T-helper 17 cell (primary cell): ENCODE measurements around the gene ADTRP. TPM values are rescaled to one million over a fixed set of nuclear protein-coding genes. Genes with fewer than 3 reads are reported as not detected.

Experiments used
- ATAC-seq: fragments of 150-1000 bp; cut with Tn5 transposase; 2 replicates; pipeline ENCODE4 v1.10.0; 2021; ENCODE audit warnings: mild to moderate bottlenecking, moderate library complexity
- DNase-seq, 3 donors: peaks; one replicate each; pipeline versions ENCODE4 v3.0.0 to v3.0.0-alpha.2; 2020 to 2021
- H3K9me3 ChIP-seq: one replicate; pipeline ENCODE4 v1.7.0; 2013; ENCODE audit warnings: low read length, mild to moderate bottlenecking; ENCODE audit not compliant: control insufficient read depth, poor library complexity, severe bottlenecking
- H3K27ac Mint-ChIP-seq: one replicate; pipeline ENCODE4 v1.8.0; 2022; ENCODE audit warnings: mild to moderate bottlenecking, moderate library complexity, mixed read lengths
- H3K27me3 Mint-ChIP-seq: one replicate; pipeline ENCODE4 v1.8.0; 2022; ENCODE audit warnings: mixed read lengths
- H3K36me3 Mint-ChIP-seq: one replicate; pipeline ENCODE4 v1.8.0; 2022; ENCODE audit warnings: low read depth, mixed read lengths
- H3K4me1 Mint-ChIP-seq: one replicate; pipeline ENCODE4 v1.8.0; 2022; ENCODE audit warnings: mild to moderate bottlenecking, mixed read lengths
- H3K4me3 Mint-ChIP-seq: one replicate; pipeline ENCODE4 v1.8.0; 2022; ENCODE audit warnings: mild to moderate bottlenecking, moderate library complexity, mixed read lengths
- total RNA-seq, 4 donors: library from RNA in 2 of 4; stranded (reverse) in 2 of 4; gene quantifications; one replicate each; pipeline ENCODE4 v1.2.3 and lab custom pipeline; 2022 to 2026

ADTRP gene
- total RNA-seq, 2 donors from 2014 or later = 24.6 to 43.4 TPM

DNA sequence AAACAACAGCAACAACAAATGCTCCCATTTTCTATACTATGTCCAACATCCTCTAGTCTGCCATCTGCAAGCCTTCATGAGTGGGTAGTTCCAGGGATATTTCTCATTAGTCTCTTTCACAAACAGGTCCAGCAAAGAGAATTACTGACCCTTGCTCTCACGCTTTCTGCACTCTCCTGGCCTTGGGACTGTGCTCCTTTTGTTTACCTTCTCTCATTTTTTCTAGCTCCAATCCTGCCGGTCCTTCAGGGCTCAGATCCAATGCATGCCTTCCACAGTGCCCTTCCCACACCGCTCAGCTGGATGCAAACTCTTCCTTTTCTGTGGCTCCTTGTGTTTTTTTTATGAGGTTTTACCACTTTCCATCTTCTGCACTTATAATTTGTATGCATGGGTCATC lies 47.2 kb downstream of the ADTRP start:
- no peak for ATAC-seq
- peak overlapping the region; percentile 3 for H3K4me3 Mint-ChIP-seq
- H3K27ac Mint-ChIP-seq = peak overlapping the region; percentile 46
- peaks cover 5% of the 10 kb centered on the region for H3K27me3 Mint-ChIP-seq
- no peak for DNase-seq
- peaks cover 4% of the 10 kb centered on the region for H3K36me3 Mint-ChIP-seq
- peaks cover 36% of the 10 kb centered on the region for H3K4me1 Mint-ChIP-seq
- H3K9me3 ChIP-seq = no peaks in the 10 kb centered on the region

DNA sequence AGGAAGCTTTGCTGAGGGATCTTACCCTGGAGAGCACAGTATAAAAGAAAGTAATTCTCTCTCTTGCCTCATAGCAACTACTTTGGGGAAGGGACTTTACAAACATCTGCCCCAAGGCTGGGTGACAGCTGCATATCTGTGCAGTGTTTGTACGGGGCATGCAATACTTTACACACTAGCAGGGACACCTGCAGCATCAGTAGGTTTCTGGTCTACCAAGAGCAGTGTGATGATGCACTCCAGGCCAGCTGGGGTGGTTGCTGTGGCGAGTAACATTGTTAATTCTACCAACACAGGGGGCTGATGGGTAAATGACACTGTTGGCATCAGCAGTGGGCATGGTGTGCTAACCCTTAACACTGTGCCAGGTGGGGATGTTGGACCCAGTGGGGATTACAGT lies 48.0 kb downstream of the ADTRP start:
- no peaks in the 10 kb centered on the region for H3K27me3 Mint-ChIP-seq
- ATAC-seq (peak; percentile 21), DNase-seq (no peak)
- H3K36me3 Mint-ChIP-seq = peaks cover 4% of the 10 kb centered on the region
- H3K9me3 ChIP-seq = no peaks in the 10 kb centered on the region
- H3K4me1 Mint-ChIP-seq = peaks cover 42% of the 10 kb centered on the region
- no peak overlapping the region for H3K4me3 Mint-ChIP-seq
- peak overlapping the region; percentile 98 for H3K27ac Mint-ChIP-seq

DNA sequence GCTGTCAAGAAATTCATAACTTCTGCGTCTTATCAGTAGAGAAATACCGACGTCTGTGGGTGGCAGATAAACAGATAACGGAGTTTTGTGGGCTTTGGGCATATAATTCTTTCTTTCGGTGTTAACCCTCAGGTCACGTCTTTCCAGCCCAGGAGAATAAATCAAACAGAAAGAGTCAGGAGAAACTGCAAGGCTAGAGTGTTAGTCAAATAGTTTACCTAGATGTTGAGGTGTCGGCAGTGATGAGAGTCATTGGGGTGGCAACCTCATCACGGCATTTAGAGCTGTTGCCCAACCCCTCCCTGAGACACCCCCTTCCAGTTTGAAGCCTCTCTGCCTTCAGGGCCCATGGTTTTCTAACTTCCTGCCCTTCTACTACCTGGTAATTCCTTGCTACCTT lies 49.5 kb downstream of the ADTRP start:
- ATAC-seq (peak; percentile 60), DNase-seq (no peak)
- no peaks in the 10 kb centered on the region for H3K9me3 ChIP-seq
- H3K4me1 Mint-ChIP-seq = peaks cover 53% of the 10 kb centered on the region
- H3K36me3 Mint-ChIP-seq = peaks cover 4% of the 10 kb centered on the region
- peak overlapping the region; percentile 90 for H3K4me3 Mint-ChIP-seq
- H3K27me3 Mint-ChIP-seq = no peaks in the 10 kb centered on the region
- peak overlapping the region; percentile 98 for H3K27ac Mint-ChIP-seq

DNA sequence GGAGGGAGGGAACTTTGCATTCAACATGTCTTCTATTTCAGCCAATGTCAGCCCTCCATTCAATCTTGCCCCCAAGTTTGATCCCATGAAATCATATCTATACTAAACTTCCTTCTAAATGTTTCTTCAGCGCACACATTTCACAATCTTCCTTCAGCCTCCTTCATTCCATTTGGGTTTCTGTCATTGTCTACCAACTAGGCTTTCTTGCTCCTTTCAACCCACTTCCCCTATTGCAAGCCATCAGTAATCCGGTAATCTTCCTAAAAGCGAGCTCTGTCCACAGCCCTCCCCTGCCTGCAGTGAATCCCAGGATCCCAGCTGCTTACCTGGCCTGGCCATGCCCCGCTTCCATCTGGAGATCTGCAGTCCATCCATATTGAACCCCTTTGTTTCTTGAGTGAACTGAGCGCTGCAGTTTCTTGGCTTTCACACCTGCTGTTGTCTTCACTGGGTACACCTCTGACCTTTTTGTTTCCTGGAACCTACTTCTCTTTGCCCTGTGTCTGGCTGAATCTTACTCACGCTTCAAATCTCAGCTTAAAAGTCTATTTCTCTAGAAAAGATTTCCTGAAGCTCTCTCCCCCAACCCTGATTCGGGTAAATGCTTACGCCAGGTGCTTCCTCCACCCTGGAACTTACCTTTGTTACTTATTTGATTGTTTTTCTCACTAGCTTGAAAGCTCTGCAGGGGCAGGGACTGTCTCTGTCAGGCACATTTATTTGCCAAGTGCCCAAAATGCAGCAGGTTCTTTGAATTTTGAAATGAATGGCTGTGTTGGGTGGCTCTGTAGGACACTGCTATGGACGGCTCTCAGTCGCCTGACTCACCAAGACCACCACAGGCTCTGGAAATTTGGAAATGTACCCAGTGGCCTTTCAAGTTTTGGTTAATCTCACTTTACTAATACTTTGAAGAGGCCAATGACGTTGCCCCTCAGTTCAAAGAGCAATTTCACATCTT lies 50.3 kb downstream of the ADTRP start:
- Mint-ChIP-seq H3K4me3 (peak overlapping the region; percentile 90), H3K27ac (peak overlapping the region; percentile 98)

DNA sequence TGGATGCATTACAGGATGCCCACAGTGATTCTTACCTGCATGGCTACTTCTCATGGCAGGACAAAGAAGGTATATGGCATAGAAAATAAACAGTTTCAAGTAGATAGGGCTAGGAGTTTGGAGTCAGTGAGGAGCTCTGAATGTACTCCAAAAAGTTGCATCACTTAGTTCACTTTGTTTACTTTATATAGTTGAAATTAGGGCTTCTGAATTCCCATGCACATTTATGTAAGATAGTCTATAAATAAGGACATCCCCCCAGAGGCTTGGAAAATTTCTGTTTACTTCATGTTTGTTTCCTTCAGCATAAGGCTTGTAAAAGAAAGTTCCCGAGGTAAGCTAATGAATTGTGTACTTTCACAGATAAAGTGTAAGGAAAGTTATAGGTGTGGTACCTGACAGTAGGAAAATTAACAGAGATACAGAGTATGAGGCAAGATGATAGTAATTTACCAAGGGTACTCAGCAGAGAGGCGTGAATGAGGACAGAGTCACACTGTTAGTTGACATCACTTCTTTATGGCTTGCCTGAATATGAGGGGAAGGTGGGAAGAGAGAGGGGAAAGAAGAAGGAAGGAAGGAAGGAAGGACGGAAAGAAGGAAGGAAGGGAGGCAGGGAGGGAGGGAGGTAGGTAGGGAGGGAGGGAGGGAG lies 51.1 kb downstream of the ADTRP start:
- H3K9me3 ChIP-seq = no peaks in the 10 kb centered on the region
- H3K27me3 Mint-ChIP-seq = no peaks in the 10 kb centered on the region
- peak overlapping the region; percentile 98 for H3K27ac Mint-ChIP-seq
- ATAC-seq (no peak), DNase-seq (no peak)
- H3K4me1 Mint-ChIP-seq = peaks cover 63% of the 10 kb centered on the region
- H3K4me3 Mint-ChIP-seq = peak overlapping the region; percentile 90
- peaks cover 4% of the 10 kb centered on the region for H3K36me3 Mint-ChIP-seq

More for the DNA sequence above, 50.3 kb downstream of the ADTRP start:
- DNase-seq (no peak), ATAC-seq (peak; percentile 64)
- H3K36me3 Mint-ChIP-seq = peaks cover 4% of the 10 kb centered on the region
- H3K27me3 Mint-ChIP-seq = no peaks in the 10 kb centered on the region
- peaks cover 57% of the 10 kb centered on the region for H3K4me1 Mint-ChIP-seq
- no peaks in the 10 kb centered on the region for H3K9me3 ChIP-seq

DNA sequence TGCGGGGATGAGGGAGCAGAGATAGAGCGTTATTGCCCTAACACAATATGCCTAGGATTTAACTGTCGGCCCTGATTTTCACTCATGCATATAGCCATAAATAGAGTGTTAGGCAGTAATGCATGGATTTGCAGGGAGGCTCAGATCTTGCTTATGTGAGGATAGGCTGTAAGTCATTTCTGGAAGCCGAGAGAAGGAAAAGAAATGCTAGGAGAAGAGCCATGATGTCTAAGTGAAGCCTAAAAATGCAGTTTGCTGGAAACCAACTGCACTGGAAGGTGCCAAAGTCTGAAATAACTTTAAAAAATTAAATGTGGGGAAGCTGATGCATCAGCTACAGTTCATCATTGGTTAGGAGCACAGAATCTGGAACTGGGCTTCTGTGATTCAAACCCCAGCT lies 54.3 kb downstream of the ADTRP start:
- H3K4me3 Mint-ChIP-seq = peak overlapping the region; percentile 89
- ATAC-seq = no peak
- peak overlapping the region; percentile 98 for H3K27ac Mint-ChIP-seq

DNA sequence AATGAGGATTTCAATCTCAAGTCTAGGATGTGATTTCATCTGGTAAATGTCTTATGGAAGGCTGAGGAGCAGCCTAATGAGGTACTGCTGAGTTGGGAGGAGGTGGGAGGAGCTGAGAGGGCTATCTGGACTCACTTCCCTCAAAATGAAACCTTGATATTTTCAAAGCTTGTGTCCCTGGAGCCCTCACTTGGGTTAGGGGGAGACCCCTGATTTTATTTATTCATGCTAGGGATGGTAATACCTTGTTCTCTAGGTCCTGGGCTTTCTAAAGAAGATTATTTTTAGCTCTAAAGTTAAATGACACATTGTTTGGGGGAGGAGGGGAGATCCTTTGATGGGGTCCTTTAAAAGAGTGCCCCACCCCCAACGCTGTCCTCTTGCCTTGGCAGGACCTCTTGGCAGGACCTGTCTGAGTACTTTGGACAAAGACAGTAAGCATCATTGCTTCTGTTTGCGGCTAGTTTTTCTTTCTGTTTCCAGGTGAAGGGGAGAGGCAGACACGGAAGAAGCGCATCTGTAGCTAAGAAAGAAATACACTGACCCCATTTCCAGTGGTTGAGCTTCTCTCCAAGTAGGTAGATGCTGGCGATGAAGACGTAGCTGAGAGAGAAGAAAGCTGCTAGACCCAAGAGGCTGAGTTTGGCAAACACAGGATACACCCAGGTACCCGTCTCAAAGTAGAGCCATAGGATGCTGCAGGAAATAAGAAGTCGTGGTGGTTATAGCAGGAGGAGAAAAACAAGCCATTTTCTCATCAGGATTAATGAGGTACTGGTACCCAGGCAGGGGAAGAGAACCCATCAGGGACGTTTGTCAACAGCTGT lies 55.6 kb downstream of the ADTRP start:
- peaks cover 8% of the 10 kb centered on the region for H3K36me3 Mint-ChIP-seq
- peak overlapping the region; percentile 89 for H3K4me3 Mint-ChIP-seq
- H3K4me1 Mint-ChIP-seq = peaks cover 41% of the 10 kb centered on the region
- peak overlapping the region; percentile 98 for H3K27ac Mint-ChIP-seq
- no peaks in the 10 kb centered on the region for H3K9me3 ChIP-seq
- no peaks in the 10 kb centered on the region for H3K27me3 Mint-ChIP-seq
- DNase-seq (no peak), ATAC-seq (peak; percentile 70)

More for the DNA sequence above, 54.3 kb downstream of the ADTRP start:
- peaks cover 54% of the 10 kb centered on the region for H3K4me1 Mint-ChIP-seq
- H3K36me3 Mint-ChIP-seq = peaks cover 11% of the 10 kb centered on the region
- H3K27me3 Mint-ChIP-seq = no peaks in the 10 kb centered on the region
- no peaks in the 10 kb centered on the region for H3K9me3 ChIP-seq
- no peak for DNase-seq

DNA sequence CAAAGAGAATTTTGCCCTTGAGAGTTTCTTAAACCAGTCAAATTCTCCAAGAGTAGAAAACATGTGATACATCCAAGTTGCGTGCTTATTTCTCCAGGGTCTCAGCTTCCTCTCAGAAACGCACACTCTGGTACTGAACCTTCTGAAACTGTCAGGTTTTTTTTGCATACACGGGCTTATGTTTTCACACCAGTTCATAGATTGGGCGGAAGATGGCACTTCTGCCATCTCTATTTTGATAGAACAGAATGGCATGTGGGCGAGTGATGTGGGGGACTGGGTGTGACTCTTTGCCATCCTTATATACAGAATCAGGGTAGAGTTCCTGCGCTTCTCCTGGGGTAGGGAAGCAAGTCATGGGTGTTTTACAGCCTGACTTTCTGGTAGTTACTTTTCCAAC lies 56.4 kb downstream of the ADTRP start:
- DNase-seq (no peak), ATAC-seq (peak; percentile 69)
- peaks cover 10% of the 10 kb centered on the region for H3K36me3 Mint-ChIP-seq
- no peaks in the 10 kb centered on the region for H3K27me3 Mint-ChIP-seq
- H3K4me3 Mint-ChIP-seq = peak overlapping the region; percentile 89
- H3K9me3 ChIP-seq = no peaks in the 10 kb centered on the region
- H3K4me1 Mint-ChIP-seq = peaks cover 37% of the 10 kb centered on the region
- H3K27ac Mint-ChIP-seq = peak overlapping the region; percentile 98

DNA sequence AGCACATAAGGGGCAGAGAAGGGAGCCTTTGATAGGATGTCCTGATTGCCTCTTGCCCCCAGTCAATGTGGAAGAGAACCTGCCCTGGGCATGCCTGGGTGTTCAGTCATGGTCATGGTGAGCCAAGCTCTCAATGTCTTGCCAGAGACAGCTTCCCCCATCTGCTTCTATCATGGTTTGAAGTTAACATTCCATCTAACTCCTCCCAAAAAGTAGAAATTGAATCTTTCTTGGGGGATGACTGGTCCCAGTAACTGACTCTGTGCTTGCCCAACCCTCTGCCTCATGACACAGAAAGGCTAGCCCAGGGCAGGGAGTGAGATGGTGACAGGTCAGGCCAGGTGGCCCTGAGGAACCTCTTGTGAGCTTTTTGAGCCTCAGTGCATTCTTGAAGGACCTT lies 60.1 kb downstream of the ADTRP start:
- Mint-ChIP-seq H3K4me1 (peaks cover 40% of the 10 kb centered on the region), H3K27me3 (no peaks in the 10 kb centered on the region), H3K36me3 (peaks cover 10% of the 10 kb centered on the region), H3K27ac (peak overlapping the region; percentile 43), H3K4me3 (no peak overlapping the region)
- no peaks in the 10 kb centered on the region for H3K9me3 ChIP-seq
- DNase-seq = no peak
- ATAC-seq = no peak

DNA sequence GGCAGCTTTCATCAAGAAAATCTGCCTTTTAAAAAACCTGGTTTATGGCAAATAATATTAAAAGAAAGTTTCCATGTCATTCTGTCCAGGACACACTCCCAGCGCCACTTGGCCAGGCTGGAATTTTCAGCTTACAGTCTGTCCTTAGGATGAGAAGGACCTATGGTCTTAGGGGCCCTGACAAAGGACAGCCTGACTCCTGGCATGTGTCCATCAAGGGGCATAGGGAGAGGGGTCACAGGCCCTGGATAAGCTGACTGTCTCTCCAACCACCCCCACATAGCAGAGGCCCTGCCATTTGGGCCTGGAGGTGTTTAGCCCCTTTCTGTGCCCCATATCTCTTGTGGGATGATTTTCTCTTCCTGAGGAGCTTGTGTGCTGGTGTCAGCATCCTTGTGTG lies 60.6 kb downstream of the ADTRP start:
- peak overlapping the region; percentile 43 for H3K27ac Mint-ChIP-seq
- H3K9me3 ChIP-seq = no peaks in the 10 kb centered on the region
- no peak overlapping the region for H3K4me3 Mint-ChIP-seq
- DNase-seq (no peak), ATAC-seq (no peak)
- H3K27me3 Mint-ChIP-seq = no peaks in the 10 kb centered on the region
- H3K4me1 Mint-ChIP-seq = peaks cover 39% of the 10 kb centered on the region
- H3K36me3 Mint-ChIP-seq = peaks cover 10% of the 10 kb centered on the region

DNA sequence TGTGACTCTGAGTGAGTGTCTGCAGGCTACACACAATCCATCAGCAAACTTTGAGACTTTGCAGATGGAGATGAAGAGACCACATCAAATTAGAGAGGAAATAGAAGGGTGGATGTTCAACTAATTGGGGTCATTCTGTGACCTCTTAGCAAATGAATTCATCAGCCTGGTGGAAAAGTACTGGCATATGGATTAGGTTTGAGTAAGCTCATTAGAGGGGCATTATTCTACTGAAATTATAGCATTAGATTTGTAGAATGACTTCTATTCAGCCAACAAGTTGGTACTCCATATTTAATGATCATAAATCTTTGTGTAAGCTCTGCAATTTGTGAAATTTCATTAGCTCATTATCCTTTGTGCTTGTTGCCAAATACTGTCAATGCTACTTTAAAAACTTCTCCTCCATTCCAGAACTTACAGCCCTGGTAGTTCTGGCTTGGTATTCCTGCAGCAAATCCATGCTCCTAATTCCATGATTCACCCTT lies 63.8 kb downstream of the ADTRP start:
- H3K27ac Mint-ChIP-seq = peak overlapping the region; percentile 99
- ATAC-seq (no peak), DNase-seq (no peak)
- H3K9me3 ChIP-seq = no peaks in the 10 kb centered on the region
- peaks cover 5% of the 10 kb centered on the region for H3K36me3 Mint-ChIP-seq
- no peaks in the 10 kb centered on the region for H3K27me3 Mint-ChIP-seq
- peak overlapping the region; percentile 74 for H3K4me3 Mint-ChIP-seq
- peaks cover 59% of the 10 kb centered on the region for H3K4me1 Mint-ChIP-seq

DNA sequence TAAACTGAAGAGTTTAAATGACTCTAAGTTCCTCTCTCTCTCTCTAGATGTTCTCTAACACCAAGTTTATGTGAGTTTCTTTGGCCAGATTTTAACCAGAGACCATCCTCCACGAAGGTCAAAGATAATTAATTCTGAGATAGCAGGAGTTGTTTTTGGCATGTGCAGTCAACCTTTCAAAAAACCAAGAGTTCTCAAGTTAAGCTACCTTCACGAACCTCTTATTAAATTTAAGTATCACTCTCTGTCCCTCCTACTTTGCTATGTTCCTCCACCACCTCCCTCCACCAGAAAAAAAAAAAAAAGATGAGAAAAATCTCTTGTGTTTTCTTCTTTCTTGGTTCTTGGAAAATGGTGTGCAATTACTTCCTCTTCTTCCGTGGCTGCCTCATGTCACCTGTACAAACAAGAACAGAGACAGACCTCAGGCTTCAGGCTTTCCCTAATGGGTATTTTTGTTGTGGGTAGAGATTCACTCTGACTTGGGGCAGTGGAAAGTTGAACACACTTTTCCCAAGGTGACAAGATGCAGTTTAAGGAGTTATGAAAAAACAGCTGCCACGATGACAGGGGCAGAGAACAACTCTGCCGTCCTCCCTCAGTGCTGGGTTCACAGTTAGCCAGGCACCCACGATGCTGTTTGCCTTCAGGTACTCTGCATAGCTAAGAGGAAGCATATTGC lies 64.3 kb downstream of the ADTRP start:
- peak overlapping the region; percentile 99 for H3K27ac Mint-ChIP-seq
- no peaks in the 10 kb centered on the region for H3K9me3 ChIP-seq
- H3K4me3 Mint-ChIP-seq = peak overlapping the region; percentile 74
- peaks cover 59% of the 10 kb centered on the region for H3K4me1 Mint-ChIP-seq
- H3K27me3 Mint-ChIP-seq = no peaks in the 10 kb centered on the region
- no peak for DNase-seq
- H3K36me3 Mint-ChIP-seq = peaks cover 3% of the 10 kb centered on the region
- ATAC-seq = peak; percentile 62
